M059J (cell line): Measurements from ENCODE around the gene DUOX2. TPM values are rescaled to one million over a fixed set of nuclear protein-coding genes. Genes with fewer than 3 reads are reported as not detected.
"Not testable (repeated sequence)": the region's sequence is repeated elsewhere in the genome, so short reads cannot be mapped to it uniquely, and the experiment has no call there.

Experiments used
- DNase-seq: peaks from one replicate; pipeline ENCODE4 v3.0.0-alpha.2; 2012; ENCODE audit warnings: low read depth
- total RNA-seq: library from RNA; depleted of rRNA; stranded (reverse); fragments of >200 nt; shearing (Covaris generic); gene quantifications from 2 replicates; pipeline ENCODE4 v1.2.3, GENCODE V29; 2014

Gene DUOX2
- total RNA-seq, 1 experiment from 2014 or later, result not detected

DNA sequence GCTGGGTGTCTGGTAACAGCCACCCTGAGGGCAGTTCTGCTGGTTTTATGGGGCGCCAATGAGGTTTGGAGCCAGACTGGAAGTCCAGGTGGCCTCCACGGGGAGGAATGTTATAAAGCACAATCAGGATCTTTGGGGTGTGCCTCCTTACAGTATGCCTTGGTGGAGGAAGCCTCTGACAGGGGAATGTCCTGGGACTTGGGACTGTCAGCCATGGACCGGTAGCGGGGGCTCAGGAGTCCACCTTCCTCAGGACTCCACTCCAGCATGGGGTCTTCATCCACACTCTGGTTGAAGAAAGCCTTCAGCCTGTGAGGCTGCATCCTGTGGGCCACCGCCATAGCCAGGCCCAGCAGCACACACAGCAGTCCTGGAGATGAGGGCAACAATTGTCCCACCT is 5.0 kb upstream of the DUOX2 start:
- no peak for DNase-seq

DNA sequence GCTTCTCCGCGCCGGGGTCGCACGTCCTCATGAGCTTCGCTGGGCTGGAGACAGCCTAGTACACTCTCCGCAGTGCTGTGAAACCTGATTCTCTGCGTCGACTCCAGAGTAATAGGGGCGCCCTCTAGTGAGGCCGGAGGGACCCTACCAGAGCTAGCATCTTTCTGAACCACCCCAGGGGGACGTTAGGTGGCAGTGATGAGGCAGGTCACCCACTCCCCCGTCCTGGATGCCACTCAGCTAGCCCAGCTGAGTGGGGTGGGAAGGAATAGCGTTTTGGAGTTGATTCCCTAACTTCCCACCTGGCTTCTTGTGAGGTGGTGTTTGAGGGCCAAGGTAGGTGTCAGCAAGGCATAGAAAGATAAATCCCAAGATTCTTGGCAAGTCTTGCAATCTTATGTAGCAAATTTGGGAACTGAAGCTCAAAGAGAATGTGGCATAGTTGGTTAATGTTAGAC is 4.2 kb upstream of the DUOX2 start:
- peak; percentile 80 for DNase-seq

- no peak for DNase-seq
Observed at GRCh38 chr15:45117308-45118130, 3.5 kb upstream of the DUOX2 start.

GRCh38 chr15:45116482-45117307 is 2.7 kb upstream of the DUOX2 start:
- DNase-seq, result no peak

- no peak for DNase-seq
Observed at GRCh38 chr15:45116006-45116481, 2.1 kb upstream of the DUOX2 start.

- DNase-seq, result no peak
Observed at GRCh38 chr15:45115312-45115820, 1.4 kb upstream of the DUOX2 start.

- DNase-seq, result no peak
Observed at GRCh38 chr15:45114751-45115085, 746 bp upstream of the DUOX2 start.

DNA sequence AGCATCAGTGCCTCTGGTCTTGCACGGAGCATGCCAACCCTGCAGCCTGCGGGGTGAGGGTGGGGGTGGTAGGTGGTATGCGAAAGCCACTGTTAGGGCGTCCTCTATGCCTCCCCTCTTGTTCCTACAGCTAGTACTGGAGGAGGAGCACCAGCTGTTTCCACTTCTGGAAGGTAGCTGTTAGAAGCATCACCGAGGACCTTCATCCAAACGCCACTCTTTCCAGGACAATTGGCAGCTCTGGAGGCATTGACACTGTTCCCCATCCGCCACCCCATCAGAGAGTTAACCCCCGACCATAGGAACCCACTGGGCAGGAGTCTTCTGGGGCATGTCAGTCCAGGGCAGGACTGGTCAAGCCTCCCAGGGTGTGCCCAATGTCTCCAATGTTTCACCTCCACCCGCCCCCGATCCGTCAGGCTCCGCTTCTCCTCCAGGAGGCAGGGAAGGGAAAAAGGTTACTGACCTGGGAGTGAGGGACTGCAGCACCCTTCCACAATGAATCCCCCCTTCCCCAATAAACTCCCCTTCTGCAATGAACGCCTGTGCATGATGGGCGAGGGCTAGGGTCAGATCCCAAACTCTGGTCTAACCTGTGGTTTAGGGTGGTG is 487 bp downstream of the DUOX2 start:
- no peak for DNase-seq

GRCh38 chr15:45112591-45113379 is 1.2 kb downstream of the DUOX2 start:
- DNase-seq, result no peak

GRCh38 chr15:45112143-45112590 is 1.8 kb downstream of the DUOX2 start:
- no peak for DNase-seq

- DNase-seq, result no peak
Observed at GRCh38 chr15:45111390-45112142, 2.4 kb downstream of the DUOX2 start.

DNA sequence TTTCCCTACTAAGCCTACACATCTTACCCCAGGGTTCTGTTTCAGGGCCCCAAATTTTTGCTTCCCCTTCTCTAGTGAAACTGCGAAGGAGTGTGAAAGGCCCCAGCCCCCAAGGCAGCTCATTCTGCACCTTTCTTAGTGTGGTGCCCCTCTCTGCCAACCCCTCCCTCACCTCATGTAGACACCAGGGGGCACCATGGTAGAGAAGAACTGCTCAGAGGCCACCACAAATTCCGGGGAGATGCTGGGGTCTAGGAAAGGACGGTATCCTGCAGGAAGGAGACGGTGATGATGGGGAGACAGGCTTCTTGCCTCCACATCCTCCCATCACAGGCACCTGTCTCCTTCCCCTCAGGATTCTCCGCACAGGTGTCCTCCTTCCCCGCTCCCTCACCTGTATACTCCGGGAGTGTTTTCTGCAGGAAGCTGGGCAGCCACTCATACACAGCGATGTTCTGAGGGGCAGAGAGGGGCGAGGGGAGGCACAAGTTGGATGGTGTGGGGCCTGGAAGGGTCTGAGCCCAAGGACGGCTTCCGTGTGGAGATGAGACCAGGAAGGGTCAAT is 3.6 kb downstream of the DUOX2 start:
- DNase-seq, result no peak

- DNase-seq, result no peak
Observed at GRCh38 chr15:45107941-45108630, 5.9 kb downstream of the DUOX2 start.

DNA sequence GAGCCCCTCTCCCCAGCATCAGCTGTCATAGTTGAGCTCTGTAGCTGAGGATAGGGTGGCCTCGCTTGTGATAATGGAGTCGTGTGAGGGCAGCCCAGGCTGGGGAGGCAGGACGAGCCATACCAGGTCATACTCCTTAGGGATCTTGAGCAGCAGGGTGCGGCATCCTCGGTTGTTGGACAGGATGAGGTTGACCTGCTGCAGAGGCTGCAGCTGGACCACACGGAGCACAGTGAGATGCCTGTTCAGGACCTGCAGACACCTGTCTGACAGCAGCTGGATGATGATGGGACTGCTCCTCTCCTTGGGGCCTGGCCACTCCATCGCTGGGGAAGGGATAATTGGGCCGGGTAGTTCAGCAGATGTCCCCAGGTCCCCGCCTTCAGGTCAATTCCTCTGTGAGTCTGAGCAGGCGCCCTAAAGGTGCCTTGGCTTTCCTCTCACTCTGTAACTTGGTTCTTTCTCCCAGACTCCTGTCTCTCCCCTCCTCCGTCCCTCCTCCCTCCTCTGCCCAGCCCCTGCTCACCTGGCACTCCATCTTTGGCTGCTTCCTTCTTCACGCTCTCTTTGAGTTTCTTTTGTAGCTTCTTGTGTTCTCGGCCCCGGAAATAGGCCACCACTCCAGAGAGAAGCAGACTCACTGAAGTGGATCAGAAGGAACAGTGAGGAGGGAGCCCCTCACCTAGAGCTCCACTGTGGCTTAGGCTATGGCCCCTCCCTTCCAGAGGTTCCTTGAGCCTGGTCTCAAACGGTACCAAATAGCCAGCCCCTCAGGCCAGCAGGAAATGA is 7.8 kb downstream of the DUOX2 start:
- DNase-seq, result no peak

GRCh38 chr15:45105586-45105985 is 8.4 kb downstream of the DUOX2 start:
- no peak for DNase-seq

GRCh38 chr15:45104170-45104569 is 9.8 kb downstream of the DUOX2 start:
- DNase-seq, result not testable (repeated sequence)

GRCh38 chr15:45102226-45102625 is 11.7 kb downstream of the DUOX2 start:
- DNase-seq, result no peak

DNA sequence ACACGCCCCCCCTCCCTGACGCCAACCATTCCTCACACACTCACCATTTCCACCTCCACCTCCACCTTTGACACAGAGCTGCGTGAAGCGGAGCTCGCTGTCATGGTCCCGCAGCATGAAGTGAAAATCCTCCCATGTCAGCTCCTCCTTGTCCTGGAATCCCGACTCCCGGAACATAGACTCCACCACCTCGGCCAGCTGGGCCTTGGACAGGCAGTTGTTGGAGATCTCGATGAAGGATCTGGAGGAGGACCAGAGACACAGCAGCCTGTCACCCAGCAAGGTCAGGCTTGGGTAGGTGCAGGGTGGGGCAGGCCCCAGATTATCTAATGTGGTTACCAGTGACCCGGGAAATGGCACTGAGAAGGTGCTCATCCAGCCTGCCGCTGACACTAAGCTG is 12.2 kb downstream of the DUOX2 start:
- DNase-seq, result no peak
